ENCODE measurements around the gene AP2A1.

- no peak for TF ChIP-seq CTCF (IDR thresholded peaks at IDR 0.05)
- TF ChIP-seq SIN3A (IDR thresholded peaks at IDR 0.05; ENCODE audit: borderline replicate concordance, insufficient read depth, low read depth, low read length), result no peak
- TF ChIP-seq REST (IDR thresholded peaks at IDR 0.05; ENCODE audit: insufficient read depth in 1 of 2, low read depth in 2 of 2, low read length in 1 of 2), result no peak
These were observed 14.1 kb downstream of the AP2A1 start for GRCh38 chr19:49780861-49781260.

Measured in Panc1 (cell line).